Neural progenitor cell (in vitro differentiated cells): ENCODE measurements around the gene MPC2.

Source experiments
- EZH2 ChIP-seq: fragments of 200-600 bp; sonication (generic); IDR thresholded peaks from 2 replicates; pipeline ENCODE4 v1.6.1; 2017; ENCODE audit warnings: antibody characterized with exemption, mild to moderate bottlenecking, moderate library complexity
- EZH2phosphoT487 ChIP-seq: fragments of 200-600 bp; sonication (generic); IDR thresholded peaks from 2 replicates; pipeline ENCODE4 v1.6.1; 2017; ENCODE audit warnings: antibody characterized with exemption
- TF ChIP-seq, protein P1 (sequence below): fragments of 200-600 bp; sonication (generic); IDR thresholded peaks from 2 replicates; pipeline ENCODE4 v1.5.1; 2017; ENCODE audit warnings: antibody characterized with exemption, mild to moderate bottlenecking

- TF ChIP-seq, protein P1, sequence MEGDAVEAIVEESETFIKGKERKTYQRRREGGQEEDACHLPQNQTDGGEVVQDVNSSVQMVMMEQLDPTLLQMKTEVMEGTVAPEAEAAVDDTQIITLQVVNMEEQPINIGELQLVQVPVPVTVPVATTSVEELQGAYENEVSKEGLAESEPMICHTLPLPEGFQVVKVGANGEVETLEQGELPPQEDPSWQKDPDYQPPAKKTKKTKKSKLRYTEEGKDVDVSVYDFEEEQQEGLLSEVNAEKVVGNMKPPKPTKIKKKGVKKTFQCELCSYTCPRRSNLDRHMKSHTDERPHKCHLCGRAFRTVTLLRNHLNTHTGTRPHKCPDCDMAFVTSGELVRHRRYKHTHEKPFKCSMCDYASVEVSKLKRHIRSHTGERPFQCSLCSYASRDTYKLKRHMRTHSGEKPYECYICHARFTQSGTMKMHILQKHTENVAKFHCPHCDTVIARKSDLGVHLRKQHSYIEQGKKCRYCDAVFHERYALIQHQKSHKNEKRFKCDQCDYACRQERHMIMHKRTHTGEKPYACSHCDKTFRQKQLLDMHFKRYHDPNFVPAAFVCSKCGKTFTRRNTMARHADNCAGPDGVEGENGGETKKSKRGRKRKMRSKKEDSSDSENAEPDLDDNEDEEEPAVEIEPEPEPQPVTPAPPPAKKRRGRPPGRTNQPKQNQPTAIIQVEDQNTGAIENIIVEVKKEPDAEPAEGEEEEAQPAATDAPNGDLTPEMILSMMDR, result no peak
- no peak for TF ChIP-seq EZH2
- no peak for TF ChIP-seq EZH2phosphoT487
Observed at GRCh38 chr1:167905182-167905581, 31.7 kb downstream of the MPC2 start.
